HepG2 (cell line): ENCODE data around the gene COASY.

ENCODE experiments used
- ATF2 ChIP-seq: sonication (generic); formaldehyde crosslinking; IDR thresholded peaks from 2 replicates; pipeline ENCODE4 v1.4.0; 2020; ENCODE audit warnings: missing genetic modification reagents
- CBFB ChIP-seq: sonication (generic); formaldehyde crosslinking; IDR thresholded peaks from 2 replicates; pipeline ENCODE4 v1.4.0; 2020; ENCODE audit warnings: missing genetic modification reagents
- CEBPB ChIP-seq: IDR thresholded peaks from 2 replicates; pipeline ENCODE4 v1.6.1; 2011; ENCODE audit warnings: low read depth, low read length, improper control_type of control experiment, borderline replicate concordance
- CREB3 ChIP-seq: sonication (generic); formaldehyde crosslinking; IDR thresholded peaks from 2 replicates; pipeline ENCODE4 v1.5.0; 2020; ENCODE audit warnings: missing genetic modification reagents
- CREM ChIP-seq, 2 experiments: sonication (generic) in 1 of 2; formaldehyde crosslinking in 1 of 2; IDR thresholded peaks; 2 replicates each; pipeline versions ENCODE4 v1.4.0 to v1.6.1; 2016 to 2020; ENCODE audit warnings: antibody characterized with exemption in 1 of 2, mild to moderate bottlenecking in 1 of 2, missing genetic modification reagents in 1 of 2
- CTCF ChIP-seq: sonication (generic); formaldehyde crosslinking; IDR thresholded peaks from 2 replicates; pipeline ENCODE4 v1.5.0; 2020; ENCODE audit warnings: mild to moderate bottlenecking, missing genetic modification reagents, moderate library complexity
- DPF2 ChIP-seq: sonication (generic); formaldehyde crosslinking; IDR thresholded peaks from 2 replicates; pipeline ENCODE4 v1.4.0; 2020; ENCODE audit warnings: mild to moderate bottlenecking, low read depth, missing genetic modification reagents, borderline replicate concordance
- EZH2 ChIP-seq: conservative IDR thresholded peaks from 2 replicates; pipeline ENCODE4 v1.6.1; 2012; ENCODE audit warnings: mild to moderate bottlenecking, low read depth, low read length, moderate library complexity
- HMGXB4 ChIP-seq, 2 experiments: sonication (generic) in 1 of 2; formaldehyde crosslinking in 1 of 2; IDR thresholded peaks; 2 replicates each; pipeline versions ENCODE4 v1.4.0 to v1.6.1; 2018 to 2020; ENCODE audit warnings: missing genetic modification reagents in 2 of 2, borderline replicate concordance in 1 of 2, low read depth in 1 of 2, mild to moderate bottlenecking in 1 of 2, missing biosample characterization in 1 of 2
- POLR2AphosphoS5 ChIP-seq: IDR thresholded peaks from 2 replicates; pipeline ENCODE4 v1.6.1; 2012; ENCODE audit warnings: low read depth, low read length
- ZFYVE20 ChIP-seq: sonication (generic); formaldehyde crosslinking; IDR thresholded peaks from 2 replicates; pipeline ENCODE4 v1.8.0; 2023; ENCODE audit warnings: low read depth, mild to moderate bottlenecking, moderate library complexity, missing genetic modification reagents, borderline replicate concordance
- ZNF619 ChIP-seq: sonication (generic); formaldehyde crosslinking; IDR thresholded peaks from 2 replicates; pipeline ENCODE4 v1.4.0; 2020; ENCODE audit warnings: mild to moderate bottlenecking, missing genetic modification reagents
- ZNF761 ChIP-seq: sonication (generic); formaldehyde crosslinking; conservative IDR thresholded peaks from 2 replicates; pipeline ENCODE4 v1.4.0; 2020; ENCODE audit warnings: mild to moderate bottlenecking, missing genetic modification reagents

- no peak for TF ChIP-seq CTCF (CRISPR knock-in tag)
- no peak for TF ChIP-seq CREB3 (CRISPR knock-in tag)
- no peak for TF ChIP-seq ZNF619
- TF ChIP-seq DPF2 (CRISPR knock-in tag): no peak
- no peak for TF ChIP-seq HMGXB4 (CRISPR knock-in tag; IDR thresholded peaks at IDR 0.05; ENCODE audit: borderline replicate concordance in 1 of 2, low read depth in 1 of 2)
- TF ChIP-seq CREM (IDR thresholded peaks at IDR 0.05): no peak
- no peak for TF ChIP-seq CREM (CRISPR knock-in tag; IDR thresholded peaks at IDR 0.05)
- no peak for TF ChIP-seq POLR2AphosphoS5
- TF ChIP-seq CEBPB: no peak
- TF ChIP-seq ZFYVE20: no peak
- no peak for TF ChIP-seq EZH2
- no peak for TF ChIP-seq ATF2
- TF ChIP-seq ZNF761 (CRISPR knock-in tag): no peak
- TF ChIP-seq CBFB: no peak
Observed at GRCh38 chr17:42596386-42596785, 34.4 kb downstream of the COASY start.
